ENCODE measurements around the gene DIPK1A.

The DIPK1A gene

DNA sequence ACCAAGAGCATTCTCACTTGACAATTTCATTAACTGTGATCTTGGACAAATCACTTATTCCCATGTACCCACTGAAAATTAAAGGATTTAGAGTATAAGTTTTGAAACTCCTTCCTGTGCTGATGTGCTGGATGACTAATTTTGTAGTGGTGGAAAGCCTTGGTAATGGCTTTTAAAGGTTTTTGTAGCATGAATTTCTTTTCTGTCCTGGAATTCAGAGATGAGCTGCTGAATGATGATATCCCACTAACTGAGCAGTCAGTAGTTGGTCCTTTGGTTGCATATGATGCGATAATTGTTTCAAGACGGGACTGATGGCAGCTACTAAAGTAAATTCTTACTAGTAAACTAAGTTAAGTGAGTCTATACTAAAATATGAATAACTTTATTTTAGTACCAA is 124.2 kb downstream of the DIPK1A start:
- TF ChIP-seq, protein P1, sequence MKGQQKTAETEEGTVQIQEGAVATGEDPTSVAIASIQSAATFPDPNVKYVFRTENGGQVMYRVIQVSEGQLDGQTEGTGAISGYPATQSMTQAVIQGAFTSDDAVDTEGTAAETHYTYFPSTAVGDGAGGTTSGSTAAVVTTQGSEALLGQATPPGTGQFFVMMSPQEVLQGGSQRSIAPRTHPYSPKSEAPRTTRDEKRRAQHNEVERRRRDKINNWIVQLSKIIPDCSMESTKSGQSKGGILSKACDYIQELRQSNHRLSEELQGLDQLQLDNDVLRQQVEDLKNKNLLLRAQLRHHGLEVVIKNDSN (IDR thresholded peaks at IDR 0.05) = no peak
- no peak for TF ChIP-seq YY1 (IDR thresholded peaks at IDR 0.05; ENCODE audit: low read depth)
- TF ChIP-seq RAD21 (IDR thresholded peaks at IDR 0.05; ENCODE audit: low read depth) = no peak
- no peak for TF ChIP-seq FOXM1 (IDR thresholded peaks at IDR 0.05; ENCODE audit: borderline replicate concordance, low read depth)
- no peak for TF ChIP-seq TAF1 (IDR thresholded peaks at IDR 0.05; ENCODE audit: low read depth)
- TF ChIP-seq EGR1 (IDR thresholded peaks at IDR 0.05) = no peak
- TF ChIP-seq, protein P2, sequence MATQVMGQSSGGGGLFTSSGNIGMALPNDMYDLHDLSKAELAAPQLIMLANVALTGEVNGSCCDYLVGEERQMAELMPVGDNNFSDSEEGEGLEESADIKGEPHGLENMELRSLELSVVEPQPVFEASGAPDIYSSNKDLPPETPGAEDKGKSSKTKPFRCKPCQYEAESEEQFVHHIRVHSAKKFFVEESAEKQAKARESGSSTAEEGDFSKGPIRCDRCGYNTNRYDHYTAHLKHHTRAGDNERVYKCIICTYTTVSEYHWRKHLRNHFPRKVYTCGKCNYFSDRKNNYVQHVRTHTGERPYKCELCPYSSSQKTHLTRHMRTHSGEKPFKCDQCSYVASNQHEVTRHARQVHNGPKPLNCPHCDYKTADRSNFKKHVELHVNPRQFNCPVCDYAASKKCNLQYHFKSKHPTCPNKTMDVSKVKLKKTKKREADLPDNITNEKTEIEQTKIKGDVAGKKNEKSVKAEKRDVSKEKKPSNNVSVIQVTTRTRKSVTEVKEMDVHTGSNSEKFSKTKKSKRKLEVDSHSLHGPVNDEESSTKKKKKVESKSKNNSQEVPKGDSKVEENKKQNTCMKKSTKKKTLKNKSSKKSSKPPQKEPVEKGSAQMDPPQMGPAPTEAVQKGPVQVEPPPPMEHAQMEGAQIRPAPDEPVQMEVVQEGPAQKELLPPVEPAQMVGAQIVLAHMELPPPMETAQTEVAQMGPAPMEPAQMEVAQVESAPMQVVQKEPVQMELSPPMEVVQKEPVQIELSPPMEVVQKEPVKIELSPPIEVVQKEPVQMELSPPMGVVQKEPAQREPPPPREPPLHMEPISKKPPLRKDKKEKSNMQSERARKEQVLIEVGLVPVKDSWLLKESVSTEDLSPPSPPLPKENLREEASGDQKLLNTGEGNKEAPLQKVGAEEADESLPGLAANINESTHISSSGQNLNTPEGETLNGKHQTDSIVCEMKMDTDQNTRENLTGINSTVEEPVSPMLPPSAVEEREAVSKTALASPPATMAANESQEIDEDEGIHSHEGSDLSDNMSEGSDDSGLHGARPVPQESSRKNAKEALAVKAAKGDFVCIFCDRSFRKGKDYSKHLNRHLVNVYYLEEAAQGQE (IDR thresholded peaks at IDR 0.05; ENCODE audit: low read depth) = no peak
- TF ChIP-seq CREB1 (IDR thresholded peaks at IDR 0.05; ENCODE audit: low read depth) = no peak
- TF ChIP-seq EP300 (IDR thresholded peaks at IDR 0.05; ENCODE audit: borderline replicate concordance) = no peak
- TF ChIP-seq NFIC (IDR thresholded peaks at IDR 0.05) = no peak
- TF ChIP-seq ZBTB7A (IDR thresholded peaks at IDR 0.05; ENCODE audit: low read depth) = no peak
- TF ChIP-seq TCF12 (IDR thresholded peaks at IDR 0.05; ENCODE audit: low read depth) = no peak
- TF ChIP-seq CEBPB (IDR thresholded peaks at IDR 0.05) = no peak
- TF ChIP-seq, protein P3, sequence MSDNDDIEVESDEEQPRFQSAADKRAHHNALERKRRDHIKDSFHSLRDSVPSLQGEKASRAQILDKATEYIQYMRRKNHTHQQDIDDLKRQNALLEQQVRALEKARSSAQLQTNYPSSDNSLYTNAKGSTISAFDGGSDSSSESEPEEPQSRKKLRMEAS (IDR thresholded peaks at IDR 0.05) = no peak
- no peak for TF ChIP-seq TEAD4 (IDR thresholded peaks at IDR 0.05)

DNA sequence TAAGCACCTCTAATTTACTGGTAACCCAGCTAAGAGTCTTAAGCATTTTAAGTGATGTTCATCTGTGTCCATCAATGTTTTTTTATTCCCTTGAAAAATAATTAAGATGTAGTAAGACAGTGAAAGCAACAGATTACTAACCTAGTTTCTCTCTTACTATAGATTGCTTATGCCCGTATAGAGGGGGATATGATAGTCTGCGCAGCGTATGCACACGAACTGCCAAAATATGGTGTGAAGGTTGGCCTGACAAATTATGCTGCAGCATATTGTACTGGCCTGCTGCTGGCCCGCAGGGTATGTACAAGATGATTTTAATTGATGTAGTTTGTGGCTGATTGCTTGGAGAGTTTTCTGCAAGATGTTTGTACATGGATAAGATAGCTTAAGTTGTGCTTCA is 126.6 kb downstream of the DIPK1A start:
- no peak for TF ChIP-seq ZBTB7A (IDR thresholded peaks at IDR 0.05; ENCODE audit: low read depth)
- no peak for TF ChIP-seq CREB1 (IDR thresholded peaks at IDR 0.05; ENCODE audit: low read depth)
- TF ChIP-seq CEBPB (IDR thresholded peaks at IDR 0.05) = no peak
- TF ChIP-seq EGR1 (IDR thresholded peaks at IDR 0.05) = no peak
- TF ChIP-seq RAD21 (IDR thresholded peaks at IDR 0.05; ENCODE audit: low read depth) = no peak
- TF ChIP-seq TCF12 (IDR thresholded peaks at IDR 0.05; ENCODE audit: low read depth) = no peak
- no peak for TF ChIP-seq TEAD4 (IDR thresholded peaks at IDR 0.05)
- TF ChIP-seq EP300 (IDR thresholded peaks at IDR 0.05; ENCODE audit: borderline replicate concordance) = no peak
- TF ChIP-seq NFIC (IDR thresholded peaks at IDR 0.05) = no peak
- TF ChIP-seq, protein P2 (IDR thresholded peaks at IDR 0.05; ENCODE audit: low read depth) = no peak

DNA sequence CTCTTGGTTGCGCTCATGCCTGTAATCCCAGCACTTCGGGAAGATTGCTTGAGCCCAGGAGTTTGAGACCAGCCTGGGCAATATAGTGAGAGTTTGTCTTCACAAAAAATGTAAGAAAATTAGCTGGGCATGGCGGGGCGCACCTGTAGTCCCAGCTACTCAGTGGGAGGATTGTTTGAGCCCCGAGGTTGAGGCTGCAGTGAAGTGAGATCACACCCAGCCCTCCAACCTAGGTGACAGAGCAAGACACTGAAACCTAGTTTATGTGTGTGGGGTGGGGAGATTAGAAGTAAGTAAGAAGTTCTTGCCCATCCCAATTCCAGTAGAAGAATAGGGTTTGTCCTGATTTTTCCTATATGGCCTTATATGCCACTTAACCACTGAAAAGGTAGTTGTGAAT is 127.4 kb downstream of the DIPK1A start:
- no peak for TF ChIP-seq CREB1 (IDR thresholded peaks at IDR 0.05; ENCODE audit: low read depth)
- no peak for TF ChIP-seq RAD21 (IDR thresholded peaks at IDR 0.05; ENCODE audit: low read depth)
- no peak for TF ChIP-seq CEBPB (IDR thresholded peaks at IDR 0.05)
- TF ChIP-seq ZBTB7A (IDR thresholded peaks at IDR 0.05; ENCODE audit: low read depth) = no peak
- TF ChIP-seq, protein P1 (IDR thresholded peaks at IDR 0.05) = no peak
- TF ChIP-seq, protein P2 (IDR thresholded peaks at IDR 0.05; ENCODE audit: low read depth) = no peak
- TF ChIP-seq TCF12 (IDR thresholded peaks at IDR 0.05; ENCODE audit: low read depth) = no peak
- no peak for TF ChIP-seq TAF1 (IDR thresholded peaks at IDR 0.05; ENCODE audit: low read depth)
- no peak for TF ChIP-seq EP300 (IDR thresholded peaks at IDR 0.05; ENCODE audit: borderline replicate concordance)
- TF ChIP-seq TEAD4 (IDR thresholded peaks at IDR 0.05) = no peak
- no peak for TF ChIP-seq NFIC (IDR thresholded peaks at IDR 0.05)
- TF ChIP-seq FOXM1 (IDR thresholded peaks at IDR 0.05; ENCODE audit: borderline replicate concordance, low read depth) = no peak
- TF ChIP-seq EGR1 (IDR thresholded peaks at IDR 0.05) = no peak
- TF ChIP-seq YY1 (IDR thresholded peaks at IDR 0.05; ENCODE audit: low read depth) = no peak
- TF ChIP-seq, protein P3 (IDR thresholded peaks at IDR 0.05) = no peak

DNA sequence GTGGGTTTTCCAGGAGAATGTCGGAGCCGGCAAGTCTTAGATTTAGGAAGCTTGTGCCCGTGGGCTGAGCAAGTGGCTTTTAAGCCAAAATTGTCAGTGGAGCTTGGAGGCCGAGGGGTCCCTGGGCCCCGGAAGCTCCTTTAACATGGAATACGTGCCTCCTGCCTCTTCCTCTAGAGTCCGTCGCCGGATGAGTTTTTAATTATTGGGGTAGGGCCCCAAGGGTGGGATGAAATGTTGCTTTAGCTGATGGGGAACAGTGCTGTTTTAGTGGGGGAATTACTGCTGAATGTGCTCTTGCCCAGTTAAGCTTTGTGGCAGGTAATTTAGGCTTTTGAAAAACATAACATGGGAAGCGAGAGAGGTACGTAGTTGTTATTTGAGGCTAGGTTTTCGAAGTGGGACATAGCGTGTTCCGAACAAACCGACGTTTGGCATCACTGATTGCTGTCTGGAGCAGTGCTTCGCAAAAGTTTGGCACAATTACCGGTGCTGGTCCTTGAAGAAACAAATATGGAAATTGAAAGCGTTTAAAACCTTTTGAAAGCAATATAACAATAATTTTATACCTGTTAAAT is 128.6 kb downstream of the DIPK1A start:
- TF ChIP-seq, protein P1 (IDR thresholded peaks at IDR 0.05) = no peak
- TF ChIP-seq, protein P2 (IDR thresholded peaks at IDR 0.05; ENCODE audit: low read depth) = no peak
- TF ChIP-seq TCF12 (IDR thresholded peaks at IDR 0.05; ENCODE audit: low read depth) (no peak), FOXM1 (IDR thresholded peaks at IDR 0.05; ENCODE audit: borderline replicate concordance, low read depth) (no peak), ZBTB7A (IDR thresholded peaks at IDR 0.05; ENCODE audit: low read depth) (no peak), RAD21 (IDR thresholded peaks at IDR 0.05; ENCODE audit: low read depth) (no peak), TEAD4 (IDR thresholded peaks at IDR 0.05) (no peak), EP300 (IDR thresholded peaks at IDR 0.05; ENCODE audit: borderline replicate concordance) (no peak), EGR1 (IDR thresholded peaks at IDR 0.05) (no peak), TAF1 (IDR thresholded peaks at IDR 0.05; ENCODE audit: low read depth) (no peak), CREB1 (IDR thresholded peaks at IDR 0.05; ENCODE audit: low read depth) (no peak), CEBPB (IDR thresholded peaks at IDR 0.05) (no peak), NFIC (IDR thresholded peaks at IDR 0.05) (no peak), YY1 (IDR thresholded peaks at IDR 0.05; ENCODE audit: low read depth) (no peak)
- TF ChIP-seq, protein P3 (IDR thresholded peaks at IDR 0.05) = no peak
